Tibial nerve (tissue), 4 donors: Measurements from ENCODE around the gene TBC1D4.

Source experiments
- EP300 ChIP-seq, 2 donors: sonication (generic); formaldehyde crosslinking; IDR thresholded peaks; one replicate each; pipeline ENCODE4 v1.6.1; 2017; ENCODE audit warnings: antibody characterized with exemption in 2 of 2, mild to moderate bottlenecking in 1 of 2
- POLR2A ChIP-seq, 2 donors: fragments of 450-650 bp; IDR thresholded peaks; one replicate each; pipeline ENCODE4 v1.6.1; 2017; ENCODE audit warnings: antibody characterized with exemption in 2 of 2, mild to moderate bottlenecking in 2 of 2, moderate library complexity in 2 of 2
- TF ChIP-seq, protein P1 (sequence below), 5 experiments: fragments of 200-600 bp in 3 of 5; fragments of 450-650 bp in 2 of 5; sonication (generic) in 3 of 5; IDR thresholded peaks; one replicate each; pipeline ENCODE4 v1.5.1; 2016 to 2019; ENCODE audit warnings: antibody characterized with exemption in 5 of 5, mild to moderate bottlenecking in 3 of 5, moderate library complexity in 2 of 5

DNA sequence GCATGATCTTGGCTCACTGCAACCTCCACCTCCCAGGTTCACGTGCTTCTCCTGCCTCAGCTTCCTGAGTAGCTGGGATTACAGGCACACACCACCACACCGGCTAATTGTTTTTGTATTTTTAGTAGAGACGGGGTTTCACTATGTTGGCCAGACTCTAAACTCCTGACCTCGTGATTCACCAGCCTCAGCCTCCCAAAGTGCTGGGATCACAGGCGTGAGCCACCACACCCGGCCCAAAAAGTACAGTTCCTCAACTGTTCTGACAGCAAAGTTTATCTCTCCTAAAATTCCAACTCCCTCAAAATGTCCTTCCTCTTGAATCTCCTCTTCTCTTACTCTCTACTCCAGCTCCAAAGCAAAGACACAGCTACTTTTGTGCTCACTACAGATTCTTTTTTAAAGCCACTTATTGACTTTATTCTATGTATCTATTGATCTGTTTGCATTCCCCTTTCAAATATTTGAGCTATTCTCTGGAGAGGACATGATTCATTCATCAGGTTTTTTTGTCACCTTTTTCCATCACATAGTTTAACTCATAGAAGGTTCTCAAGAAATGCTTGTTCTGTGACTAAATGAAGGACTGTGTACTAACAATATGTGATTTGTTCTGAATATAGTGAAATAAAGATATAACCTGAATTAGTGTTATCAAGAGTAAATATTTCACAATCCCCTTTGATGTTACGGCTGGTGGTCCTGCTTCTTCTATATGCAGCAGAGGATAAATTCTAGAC, 142.2 kb downstream of the TBC1D4 start:
- TF ChIP-seq, protein P1, sequence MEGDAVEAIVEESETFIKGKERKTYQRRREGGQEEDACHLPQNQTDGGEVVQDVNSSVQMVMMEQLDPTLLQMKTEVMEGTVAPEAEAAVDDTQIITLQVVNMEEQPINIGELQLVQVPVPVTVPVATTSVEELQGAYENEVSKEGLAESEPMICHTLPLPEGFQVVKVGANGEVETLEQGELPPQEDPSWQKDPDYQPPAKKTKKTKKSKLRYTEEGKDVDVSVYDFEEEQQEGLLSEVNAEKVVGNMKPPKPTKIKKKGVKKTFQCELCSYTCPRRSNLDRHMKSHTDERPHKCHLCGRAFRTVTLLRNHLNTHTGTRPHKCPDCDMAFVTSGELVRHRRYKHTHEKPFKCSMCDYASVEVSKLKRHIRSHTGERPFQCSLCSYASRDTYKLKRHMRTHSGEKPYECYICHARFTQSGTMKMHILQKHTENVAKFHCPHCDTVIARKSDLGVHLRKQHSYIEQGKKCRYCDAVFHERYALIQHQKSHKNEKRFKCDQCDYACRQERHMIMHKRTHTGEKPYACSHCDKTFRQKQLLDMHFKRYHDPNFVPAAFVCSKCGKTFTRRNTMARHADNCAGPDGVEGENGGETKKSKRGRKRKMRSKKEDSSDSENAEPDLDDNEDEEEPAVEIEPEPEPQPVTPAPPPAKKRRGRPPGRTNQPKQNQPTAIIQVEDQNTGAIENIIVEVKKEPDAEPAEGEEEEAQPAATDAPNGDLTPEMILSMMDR (IDR thresholded peaks at IDR 0.05): no peak
- TF ChIP-seq POLR2A (IDR thresholded peaks at IDR 0.05): no peak
- TF ChIP-seq EP300 (IDR thresholded peaks at IDR 0.05): no peak
